HEK293T (cell line): ENCODE results near the gene LAMC2.

Experiments used
- CTCF ChIA-PET: fragments of 350-600 bp; formaldehyde crosslinking; extraction: SDS; loops from one replicate; lab custom pipeline; 2021; ENCODE audit warnings: antibody characterized with exemption, inconsistent platforms; lab: Yijun Ruan, JAX
- POLR2A ChIA-PET: fragments of 350-600 bp; formaldehyde crosslinking; extraction: SDS; loops from one replicate; lab custom pipeline; 2020; ENCODE audit warnings: antibody characterized with exemption, inconsistent platforms; lab: Yijun Ruan, JAX
- DNase-seq: peaks from one replicate; pipeline ENCODE4 v3.0.0; 2012; ENCODE audit warnings: mixed read lengths; ENCODE audit errors: extremely low spot score
- ARNT ChIP-seq: fragments of 450-650 bp; IDR thresholded peaks from 2 replicates; pipeline ENCODE4 v1.6.1; 2017; ENCODE audit warnings: mild to moderate bottlenecking
- BHLHE40 ChIP-seq: fragments of 450-650 bp; IDR thresholded peaks from 2 replicates; pipeline ENCODE4 v1.6.1; 2016; ENCODE audit warnings: mild to moderate bottlenecking, moderate library complexity, borderline replicate concordance
- CTBP1 ChIP-seq: fragments of 450-650 bp; IDR thresholded peaks from 2 replicates; pipeline ENCODE4 v1.6.1; 2016; ENCODE audit warnings: borderline replicate concordance
- ELF4 ChIP-seq: fragments of 450-650 bp; IDR thresholded peaks from 2 replicates; pipeline ENCODE4 v1.6.1; 2017; ENCODE audit warnings: antibody characterized with exemption
- FOXA1 ChIP-seq: fragments of 450-650 bp; IDR thresholded peaks from 2 replicates; pipeline ENCODE4 v1.6.1; 2016; ENCODE audit warnings: mild to moderate bottlenecking
- FOXK2 ChIP-seq: fragments of 450-650 bp; IDR thresholded peaks from 2 replicates; pipeline ENCODE4 v1.6.1; 2016; ENCODE audit warnings: mild to moderate bottlenecking
- FOXM1 ChIP-seq: fragments of 450-650 bp; IDR thresholded peaks from 2 replicates; pipeline ENCODE4 v1.6.1; 2017; ENCODE audit warnings: mild to moderate bottlenecking, borderline replicate concordance
- HDGF ChIP-seq: fragments of 450-650 bp; IDR thresholded peaks from 2 replicates; pipeline ENCODE4 v1.6.1; 2017; ENCODE audit warnings: antibody characterized with exemption, borderline replicate concordance
- L3MBTL2 ChIP-seq: fragments of 450-650 bp; conservative IDR thresholded peaks from 2 replicates; pipeline ENCODE4 v1.6.1; 2016; ENCODE audit warnings: mild to moderate bottlenecking
- LEF1 ChIP-seq: fragments of 450-650 bp; IDR thresholded peaks from 2 replicates; pipeline ENCODE4 v1.6.1; 2017; ENCODE audit warnings: mild to moderate bottlenecking, borderline replicate concordance
- NFRKB ChIP-seq: fragments of 450-650 bp; IDR thresholded peaks from 2 replicates; pipeline ENCODE4 v1.6.1; 2016; ENCODE audit warnings: mild to moderate bottlenecking, moderate library complexity
- SP1 ChIP-seq: fragments of 450-650 bp; IDR thresholded peaks from 2 replicates; pipeline ENCODE4 v1.6.1; 2017
- SUZ12 ChIP-seq: fragments of 450-650 bp; IDR thresholded peaks from 2 replicates; pipeline ENCODE4 v1.6.1; 2016; ENCODE audit warnings: mild to moderate bottlenecking
- TARDBP ChIP-seq: fragments of 450-650 bp; IDR thresholded peaks from 2 replicates; pipeline ENCODE4 v1.6.1; 2016
- ZNF384 ChIP-seq: fragments of 450-650 bp; IDR thresholded peaks from 2 replicates; pipeline ENCODE4 v1.6.1; 2016
- TF ChIP-seq, protein P1 (sequence below): fragments of 450-650 bp; IDR thresholded peaks from 2 replicates; pipeline ENCODE4 v1.6.1; 2016

The LAMC2 gene

GRCh38 chr1:183259924-183260323 lies 73.9 kb downstream of the LAMC2 start:
- no peak for DNase-seq
- CTCF ChIA-PET = no interaction called here
- POLR2A ChIA-PET = no interaction called here
- no peak for TF ChIP-seq L3MBTL2
- no peak for TF ChIP-seq NFRKB
- no peak for TF ChIP-seq SP1
- TF ChIP-seq HDGF = no peak
- TF ChIP-seq, protein P1, sequence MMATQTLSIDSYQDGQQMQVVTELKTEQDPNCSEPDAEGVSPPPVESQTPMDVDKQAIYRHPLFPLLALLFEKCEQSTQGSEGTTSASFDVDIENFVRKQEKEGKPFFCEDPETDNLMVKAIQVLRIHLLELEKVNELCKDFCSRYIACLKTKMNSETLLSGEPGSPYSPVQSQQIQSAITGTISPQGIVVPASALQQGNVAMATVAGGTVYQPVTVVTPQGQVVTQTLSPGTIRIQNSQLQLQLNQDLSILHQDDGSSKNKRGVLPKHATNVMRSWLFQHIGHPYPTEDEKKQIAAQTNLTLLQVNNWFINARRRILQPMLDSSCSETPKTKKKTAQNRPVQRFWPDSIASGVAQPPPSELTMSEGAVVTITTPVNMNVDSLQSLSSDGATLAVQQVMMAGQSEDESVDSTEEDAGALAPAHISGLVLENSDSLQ = no peak
- TF ChIP-seq FOXA1 = no peak

- ChIA-PET CTCF (no interaction called here), POLR2A (interaction anchor here (1.6 kb wide), 1 partner anchor 28 kb away, joined by 4 read pairs; no protein-coding TSS in a partner anchor)
- no peak for TF ChIP-seq TARDBP
- no peak for TF ChIP-seq L3MBTL2
- TF ChIP-seq FOXK2 = no peak
- TF ChIP-seq ELF4 = no peak
- TF ChIP-seq BHLHE40 = no peak
- TF ChIP-seq HDGF = no peak
- no peak for TF ChIP-seq FOXM1
- no peak for DNase-seq
Observed at GRCh38 chr1:183262628-183263200, 76.7 kb downstream of the LAMC2 start.

DNA sequence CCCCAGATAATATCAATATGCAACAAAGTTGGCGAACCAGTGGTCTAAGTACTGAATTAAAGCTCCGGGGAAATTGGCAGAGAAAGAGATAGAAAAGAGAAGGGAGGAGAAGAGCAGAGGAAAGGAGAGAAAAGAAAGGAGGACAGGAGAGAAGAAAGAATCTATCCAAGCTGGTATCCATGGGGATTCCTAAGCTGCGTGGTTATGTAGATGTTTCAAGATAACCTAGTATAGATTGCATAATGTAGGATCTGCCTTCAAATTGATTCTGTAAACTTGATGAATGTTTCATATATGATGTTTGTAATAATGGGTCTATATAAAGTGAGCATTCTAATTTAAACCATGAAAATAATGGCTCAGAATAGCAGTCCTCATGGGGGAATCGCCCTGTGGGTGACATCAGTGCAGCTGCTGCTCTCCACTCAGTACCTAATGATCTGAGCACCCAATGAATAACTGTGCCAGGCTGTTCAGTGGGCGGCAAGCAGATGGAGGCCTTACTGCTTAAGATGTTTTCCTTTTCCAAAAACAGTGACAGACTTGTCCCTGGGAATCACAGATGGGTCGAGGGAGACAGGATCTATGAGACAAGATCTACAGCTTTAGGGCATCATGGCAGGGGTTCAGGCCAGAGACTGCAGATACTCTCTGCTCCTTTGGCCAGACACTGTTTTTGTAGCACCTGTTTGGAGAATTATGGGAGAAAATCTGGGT lies 78.0 kb downstream of the LAMC2 start:
- ChIA-PET CTCF (no interaction called here), POLR2A (no interaction called here)
- no peak for DNase-seq
- TF ChIP-seq LEF1 = no peak
- TF ChIP-seq ARNT = no peak

- ChIA-PET POLR2A (no interaction called here), CTCF (no interaction called here)
- no peak for DNase-seq
Observed at GRCh38 chr1:183267646-183268431, 81.8 kb downstream of the LAMC2 start.

GRCh38 chr1:183270541-183271141 lies 84.6 kb downstream of the LAMC2 start:
- POLR2A ChIA-PET = interaction anchor here (0.7 kb wide), 1 partner anchor 36 kb away, joined by 3 read pairs; no protein-coding TSS in a partner anchor
- TF ChIP-seq LEF1 (no peak), HDGF (no peak), FOXM1 (no peak), ZNF384 (no peak), TARDBP (no peak), FOXA1 (no peak), L3MBTL2 (no peak), ELF4 (no peak), ARNT (no peak), NFRKB (no peak), SP1 (no peak), SUZ12 (no peak), BHLHE40 (no peak), FOXK2 (no peak), CTBP1 (no peak)
- TF ChIP-seq, protein P1 = no peak
- DNase-seq = peak; percentile 60
- CTCF ChIA-PET = interaction anchor here (0.6 to 0.8 kb wide), 2 partner anchors 181 to 308 kb away, joined by 3 read pairs; no protein-coding TSS in a partner anchor

More at GRCh38 chr1:183267646-183268431, 81.8 kb downstream of the LAMC2 start:
- TF ChIP-seq, protein P1 = no peak
- no peak for TF ChIP-seq BHLHE40
- TF ChIP-seq LEF1 = no peak

DNA sequence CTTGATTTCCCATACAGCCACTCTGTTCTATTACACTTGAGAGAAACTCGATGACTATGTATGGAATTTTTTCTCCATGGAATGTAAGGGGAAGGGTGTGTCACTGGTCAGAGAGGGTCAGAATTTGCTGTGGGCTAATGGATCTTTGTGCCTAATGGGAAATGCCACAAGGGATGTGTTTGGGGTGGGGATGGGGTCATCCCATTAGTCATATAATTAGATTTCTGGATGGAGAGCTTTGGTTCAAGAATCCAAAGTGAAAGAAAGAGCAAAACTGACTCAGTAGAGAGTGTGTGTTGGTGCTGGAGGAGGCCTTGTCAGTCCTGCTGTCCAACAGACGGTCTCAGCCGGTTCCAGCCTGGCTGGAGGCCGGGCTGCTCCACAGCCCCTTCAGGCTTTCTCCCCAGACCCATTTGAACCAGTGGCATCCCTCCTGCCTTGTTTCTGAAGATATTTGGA lies 86.4 kb downstream of the LAMC2 start:
- TF ChIP-seq CTBP1 (no peak), FOXM1 (no peak), ELF4 (no peak), SP1 (no peak), FOXK2 (no peak), L3MBTL2 (no peak), HDGF (no peak), SUZ12 (no peak), ZNF384 (no peak), BHLHE40 (no peak), LEF1 (no peak)
- TF ChIP-seq, protein P1 = no peak
- CTCF ChIA-PET = no interaction called here
- DNase-seq = no peak
- POLR2A ChIA-PET = no interaction called here
